ENCODE data around the gene CDSN.

Gene CDSN

DNA sequence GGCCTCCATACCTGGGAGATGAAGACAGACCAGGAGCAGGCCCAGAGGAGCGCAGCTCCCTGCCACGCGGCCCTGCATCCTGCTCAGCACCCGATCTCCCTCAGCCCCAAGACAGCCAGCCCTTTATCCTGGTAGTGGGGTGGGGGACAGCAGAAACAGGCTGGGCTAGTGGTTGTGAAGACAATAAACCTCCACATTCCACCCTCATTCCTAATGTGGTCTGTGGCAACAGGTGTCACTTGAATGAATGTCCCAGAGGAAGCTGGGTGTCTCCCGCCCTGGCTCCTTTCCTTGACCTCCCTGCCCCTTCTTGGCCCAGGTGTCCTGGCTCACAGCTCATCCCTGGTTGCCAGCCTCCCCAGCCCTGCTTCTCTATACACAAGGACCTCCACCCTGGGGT, 7.8 kb downstream of the CDSN start, which contains the start of gene C6orf15:
C6orf15 (minus strand) TSS at position 98 of the 400 bp plus-strand sequence; CDS start at position 78, 20 bp downstream.
- H4K20me1 ChIP-seq (ENCODE audit: insufficient read depth, low read length, poor library complexity, severe bottlenecking): no peaks in the 10 kb centered on the region
- H3K9me3 ChIP-seq (ENCODE audit: insufficient read depth, low read depth, low read length): no peaks in the 10 kb centered on the region
- no peaks in the 10 kb centered on the region for H3K4me1 ChIP-seq (ENCODE audit: insufficient read depth, low read length, poor library complexity, severe bottlenecking)
- TF ChIP-seq, protein P1, sequence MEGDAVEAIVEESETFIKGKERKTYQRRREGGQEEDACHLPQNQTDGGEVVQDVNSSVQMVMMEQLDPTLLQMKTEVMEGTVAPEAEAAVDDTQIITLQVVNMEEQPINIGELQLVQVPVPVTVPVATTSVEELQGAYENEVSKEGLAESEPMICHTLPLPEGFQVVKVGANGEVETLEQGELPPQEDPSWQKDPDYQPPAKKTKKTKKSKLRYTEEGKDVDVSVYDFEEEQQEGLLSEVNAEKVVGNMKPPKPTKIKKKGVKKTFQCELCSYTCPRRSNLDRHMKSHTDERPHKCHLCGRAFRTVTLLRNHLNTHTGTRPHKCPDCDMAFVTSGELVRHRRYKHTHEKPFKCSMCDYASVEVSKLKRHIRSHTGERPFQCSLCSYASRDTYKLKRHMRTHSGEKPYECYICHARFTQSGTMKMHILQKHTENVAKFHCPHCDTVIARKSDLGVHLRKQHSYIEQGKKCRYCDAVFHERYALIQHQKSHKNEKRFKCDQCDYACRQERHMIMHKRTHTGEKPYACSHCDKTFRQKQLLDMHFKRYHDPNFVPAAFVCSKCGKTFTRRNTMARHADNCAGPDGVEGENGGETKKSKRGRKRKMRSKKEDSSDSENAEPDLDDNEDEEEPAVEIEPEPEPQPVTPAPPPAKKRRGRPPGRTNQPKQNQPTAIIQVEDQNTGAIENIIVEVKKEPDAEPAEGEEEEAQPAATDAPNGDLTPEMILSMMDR (conservative IDR thresholded peaks at IDR 0.05; ENCODE audit: low read length): no peak
- TF ChIP-seq EZH2phosphoT487 (IDR thresholded peaks at IDR 0.05; ENCODE audit: borderline replicate concordance): no peak
- no peaks in the 10 kb centered on the region for H3K9me2 ChIP-seq (replicated peaks; ENCODE audit: low read depth, low read length)
- no peak within 1 kb of the TSS for H2AFZ ChIP-seq (ENCODE audit: low read length)
- no peaks in the 10 kb centered on the region for H3F3A ChIP-seq (ENCODE audit: low read depth)
- H3K4me3 ChIP-seq (ENCODE audit: low read length, poor library complexity, severe bottlenecking): no peak within 1 kb of the TSS
- H3K27me3 ChIP-seq (ENCODE audit: insufficient read depth, low read length, poor library complexity, severe bottlenecking): no peaks in the 10 kb centered on the region
- H3K36me3 ChIP-seq (ENCODE audit: insufficient read depth, low read length): no peaks in the 10 kb centered on the region
- no peaks in the 10 kb centered on the region for H3K79me2 ChIP-seq (ENCODE audit: insufficient read depth, low read length)
- H3K4me2 ChIP-seq (ENCODE audit: low read depth, low read length, poor library complexity, severe bottlenecking): no peak within 1 kb of the TSS
- H3K9ac ChIP-seq (ENCODE audit: low read depth, low read length, poor library complexity, severe bottlenecking): no peak within 1 kb of the TSS

GRCh38 chr6:31111712-31112111, 8.5 kb downstream of the CDSN start:
- Histone ChIP-seq H3K4me1 (ENCODE audit: insufficient read depth, low read length, poor library complexity, severe bottlenecking) (no peaks in the 10 kb centered on the region), H3K4me2 (ENCODE audit: low read depth, low read length, poor library complexity, severe bottlenecking) (no peak overlapping the region), H3K9me3 (ENCODE audit: insufficient read depth, low read depth, low read length) (no peaks in the 10 kb centered on the region), H3K9ac (ENCODE audit: low read depth, low read length, poor library complexity, severe bottlenecking) (no peak overlapping the region), H3K4me3 (ENCODE audit: low read length, poor library complexity, severe bottlenecking) (no peak overlapping the region), H3K36me3 (ENCODE audit: insufficient read depth, low read length) (no peaks in the 10 kb centered on the region), H3K27me3 (ENCODE audit: insufficient read depth, low read length, poor library complexity, severe bottlenecking) (no peaks in the 10 kb centered on the region), H3K79me2 (ENCODE audit: insufficient read depth, low read length) (no peaks in the 10 kb centered on the region), H4K20me1 (ENCODE audit: insufficient read depth, low read length, poor library complexity, severe bottlenecking) (no peaks in the 10 kb centered on the region), H3F3A (ENCODE audit: low read depth) (no peaks in the 10 kb centered on the region), H3K9me2 (replicated peaks; ENCODE audit: low read depth, low read length) (no peaks in the 10 kb centered on the region), H2AFZ (ENCODE audit: low read length) (no peak overlapping the region)
- TF ChIP-seq, protein P1 (conservative IDR thresholded peaks at IDR 0.05; ENCODE audit: low read length): no peak
- no peak for TF ChIP-seq EZH2phosphoT487 (IDR thresholded peaks at IDR 0.05; ENCODE audit: borderline replicate concordance)

DNA sequence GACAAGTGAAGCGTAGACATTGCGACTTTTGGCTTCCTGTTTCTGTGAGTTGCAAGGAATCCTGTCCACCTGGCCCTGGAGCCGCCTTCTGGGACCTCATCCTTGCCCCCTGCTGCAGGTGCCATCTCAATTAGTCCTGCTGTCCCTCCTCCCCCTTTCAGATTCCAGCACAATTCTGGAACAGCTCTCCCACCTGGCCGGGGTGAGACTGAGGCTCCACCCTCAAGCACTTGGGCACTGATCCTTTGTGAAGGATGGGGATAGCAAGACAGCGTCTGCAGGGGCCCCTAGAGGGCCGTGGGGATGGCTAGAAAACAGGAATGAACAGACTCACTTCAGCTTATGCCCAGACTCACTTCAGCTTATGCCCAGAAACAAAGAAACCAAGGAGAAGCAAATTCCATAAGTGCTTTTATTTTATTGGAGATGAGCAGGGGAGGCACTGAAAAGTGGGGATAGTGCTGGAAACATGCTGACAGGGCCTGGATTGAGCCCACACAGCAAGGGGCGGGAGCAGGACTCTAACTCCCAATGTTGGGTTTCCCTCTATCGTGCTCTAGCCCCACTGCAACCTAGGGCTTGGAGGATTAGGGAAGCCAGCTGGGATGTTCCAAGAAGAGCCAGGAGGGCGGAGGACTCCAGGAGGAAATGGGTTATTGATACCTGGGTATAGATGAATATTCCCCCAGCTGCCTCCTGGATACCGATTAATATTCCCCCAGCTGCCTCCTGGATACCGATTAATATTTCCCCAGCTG, 9.2 kb downstream of the CDSN start:
- Histone ChIP-seq H3K4me3 (ENCODE audit: low read length, poor library complexity, severe bottlenecking) (no peak overlapping the region), H3K36me3 (ENCODE audit: insufficient read depth, low read length) (no peaks in the 10 kb centered on the region), H3K9me3 (ENCODE audit: insufficient read depth, low read depth, low read length) (no peaks in the 10 kb centered on the region), H3K4me1 (ENCODE audit: insufficient read depth, low read length, poor library complexity, severe bottlenecking) (no peaks in the 10 kb centered on the region), H3K9me2 (replicated peaks; ENCODE audit: low read depth, low read length) (no peaks in the 10 kb centered on the region), H2AFZ (ENCODE audit: low read length) (no peak overlapping the region), H3F3A (ENCODE audit: low read depth) (no peaks in the 10 kb centered on the region), H3K4me2 (ENCODE audit: low read depth, low read length, poor library complexity, severe bottlenecking) (no peak overlapping the region), H3K9ac (ENCODE audit: low read depth, low read length, poor library complexity, severe bottlenecking) (no peak overlapping the region), H3K79me2 (ENCODE audit: insufficient read depth, low read length) (no peaks in the 10 kb centered on the region), H3K27me3 (ENCODE audit: insufficient read depth, low read length, poor library complexity, severe bottlenecking) (no peaks in the 10 kb centered on the region), H4K20me1 (ENCODE audit: insufficient read depth, low read length, poor library complexity, severe bottlenecking) (no peaks in the 10 kb centered on the region)
- TF ChIP-seq, protein P1 (conservative IDR thresholded peaks at IDR 0.05; ENCODE audit: low read length): no peak
- no peak for TF ChIP-seq EZH2phosphoT487 (IDR thresholded peaks at IDR 0.05; ENCODE audit: borderline replicate concordance)

Data from Loucy (cell line).